Hepatocyte (in vitro differentiated cells): Measurements from ENCODE around the gene NOS1AP.

ENCODE experiments used
- CTCF ChIP-seq: fragments of 200-600 bp; sonication (generic); IDR thresholded peaks from 2 replicates; pipeline ENCODE4 v1.5.1; 2016; ENCODE audit warnings: antibody characterized with exemption, mild to moderate bottlenecking; ENCODE audit not compliant: poor library complexity
- EZH2 ChIP-seq: fragments of 200-600 bp; sonication (generic); IDR thresholded peaks from 2 replicates; pipeline ENCODE4 v1.6.1; 2016; ENCODE audit warnings: antibody characterized with exemption, mild to moderate bottlenecking, borderline replicate concordance

- no peak for TF ChIP-seq CTCF
- no peak for TF ChIP-seq EZH2
Observed at GRCh38 chr1:162316187-162316586, 246.7 kb downstream of the NOS1AP start.
